Thyroid gland (tissue), 4 donors: ENCODE measurements around the gene APOL5.

Source experiments
- CTCF ChIP-seq, 6 experiments: fragments of 200-600 bp in 3 of 6; fragments of 450-650 bp in 3 of 6; sonication (generic) in 3 of 6; IDR thresholded peaks; one replicate each; pipeline ENCODE4 v1.5.1; 2016 to 2019; ENCODE audit warnings: antibody characterized with exemption in 6 of 6, mild to moderate bottlenecking in 2 of 6, inconsistent platforms in 1 of 6, moderate library complexity in 1 of 6
- POLR2A ChIP-seq, 2 donors: fragments of 450-650 bp; IDR thresholded peaks; one replicate each; pipeline ENCODE4 v1.6.1; 2017; ENCODE audit warnings: antibody characterized with exemption in 2 of 2, mild to moderate bottlenecking in 2 of 2, moderate library complexity in 1 of 2

- TF ChIP-seq CTCF (IDR thresholded peaks at IDR 0.05) (no peak), POLR2A (IDR thresholded peaks at IDR 0.05) (no peak)
Observed at GRCh38 chr22:35684270-35684700, 33.4 kb upstream of the APOL5 start.
